ENCODE results near the gene MAB21L4.
A peak's percentile ranks its signal among the peaks of the same experiment; 100 is the strongest.

The MAB21L4 gene

DNA sequence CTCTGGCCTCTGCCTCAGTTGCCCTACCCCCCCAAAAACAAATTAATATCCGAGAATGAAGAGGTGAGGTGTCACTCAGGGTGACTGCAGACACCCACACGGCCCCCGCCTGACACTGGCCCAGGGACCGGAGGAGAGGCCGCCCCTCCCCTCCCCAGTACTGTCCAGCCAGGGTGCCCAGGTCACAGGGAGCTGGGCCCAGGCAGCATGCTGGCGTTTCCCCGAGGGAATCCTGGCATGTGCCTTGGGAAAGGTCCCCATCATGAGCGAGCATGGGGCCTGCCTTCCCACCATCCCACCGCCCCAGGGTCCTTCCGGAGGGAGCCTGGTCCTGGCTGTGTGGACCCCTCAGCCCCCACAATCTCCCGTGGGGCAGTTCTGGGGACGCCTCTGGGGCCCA is 3.0 kb downstream of the MAB21L4 start:
- DNase-seq: no peak

DNA sequence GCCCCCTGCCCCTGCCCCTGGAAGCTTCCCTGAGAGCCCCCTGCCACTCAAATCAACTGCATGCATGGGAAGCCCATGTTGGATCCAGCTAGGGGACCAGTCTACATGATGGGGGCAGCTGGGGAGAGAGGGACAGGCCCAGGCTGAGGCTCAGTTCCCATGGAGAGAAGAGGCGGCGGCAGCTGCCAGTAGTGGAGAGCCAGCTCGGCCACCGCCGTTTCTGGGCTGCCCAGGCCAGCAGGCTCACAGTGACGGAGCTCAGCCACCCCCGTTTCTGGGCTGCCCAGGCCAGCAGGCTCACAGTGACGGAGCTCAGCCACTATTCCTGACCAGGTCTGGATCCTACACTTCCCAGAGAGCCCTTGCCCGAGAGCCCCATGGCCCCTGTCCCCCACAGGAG is 3.6 kb downstream of the MAB21L4 start:
- no peak for DNase-seq

DNA sequence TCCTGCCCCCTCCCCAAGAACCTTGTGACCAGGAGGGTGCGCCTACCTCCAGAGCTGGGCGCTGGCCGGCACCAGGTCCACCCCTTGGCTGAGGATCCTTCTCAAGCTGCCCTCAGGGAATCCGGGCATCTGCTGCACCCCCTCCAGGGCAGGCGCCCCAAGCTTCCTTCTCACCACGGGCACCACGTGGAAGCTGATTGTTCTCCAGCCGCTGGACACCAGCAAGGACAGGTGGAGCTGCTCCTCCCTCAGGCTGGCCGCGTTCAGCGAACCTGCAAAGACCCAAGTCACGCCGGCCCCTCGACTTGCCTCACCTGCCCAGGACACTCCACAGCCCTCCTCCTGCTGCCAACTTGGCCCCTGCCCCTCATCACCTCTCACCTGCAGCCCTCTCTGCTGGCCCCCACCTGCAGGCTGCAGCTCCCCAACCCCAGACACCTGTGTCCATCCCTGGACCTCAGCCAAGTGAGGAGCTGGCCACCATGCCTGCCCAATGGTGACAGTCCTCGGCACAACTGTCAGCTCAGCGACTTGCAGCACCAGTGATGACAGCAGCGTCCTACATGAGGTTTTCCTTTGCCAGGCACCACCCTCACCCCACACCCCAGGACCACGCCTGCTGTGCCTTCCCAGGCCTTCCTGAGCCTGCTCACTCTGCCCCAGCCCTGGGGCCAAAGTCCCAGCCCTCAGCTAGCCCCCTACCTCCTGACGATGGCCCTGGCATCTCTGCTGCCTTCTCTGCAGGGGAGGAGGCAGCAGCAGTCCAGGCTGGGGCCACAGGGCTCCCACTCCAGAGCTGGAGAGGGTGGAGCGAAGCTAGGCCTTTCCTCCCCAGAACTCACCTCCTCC is 4.2 kb downstream of the MAB21L4 start:
- DNase-seq: no peak

- DNase-seq: no peak
Measured at GRCh38 chr2:240890691-240891090, 5.3 kb downstream of the MAB21L4 start.

DNA sequence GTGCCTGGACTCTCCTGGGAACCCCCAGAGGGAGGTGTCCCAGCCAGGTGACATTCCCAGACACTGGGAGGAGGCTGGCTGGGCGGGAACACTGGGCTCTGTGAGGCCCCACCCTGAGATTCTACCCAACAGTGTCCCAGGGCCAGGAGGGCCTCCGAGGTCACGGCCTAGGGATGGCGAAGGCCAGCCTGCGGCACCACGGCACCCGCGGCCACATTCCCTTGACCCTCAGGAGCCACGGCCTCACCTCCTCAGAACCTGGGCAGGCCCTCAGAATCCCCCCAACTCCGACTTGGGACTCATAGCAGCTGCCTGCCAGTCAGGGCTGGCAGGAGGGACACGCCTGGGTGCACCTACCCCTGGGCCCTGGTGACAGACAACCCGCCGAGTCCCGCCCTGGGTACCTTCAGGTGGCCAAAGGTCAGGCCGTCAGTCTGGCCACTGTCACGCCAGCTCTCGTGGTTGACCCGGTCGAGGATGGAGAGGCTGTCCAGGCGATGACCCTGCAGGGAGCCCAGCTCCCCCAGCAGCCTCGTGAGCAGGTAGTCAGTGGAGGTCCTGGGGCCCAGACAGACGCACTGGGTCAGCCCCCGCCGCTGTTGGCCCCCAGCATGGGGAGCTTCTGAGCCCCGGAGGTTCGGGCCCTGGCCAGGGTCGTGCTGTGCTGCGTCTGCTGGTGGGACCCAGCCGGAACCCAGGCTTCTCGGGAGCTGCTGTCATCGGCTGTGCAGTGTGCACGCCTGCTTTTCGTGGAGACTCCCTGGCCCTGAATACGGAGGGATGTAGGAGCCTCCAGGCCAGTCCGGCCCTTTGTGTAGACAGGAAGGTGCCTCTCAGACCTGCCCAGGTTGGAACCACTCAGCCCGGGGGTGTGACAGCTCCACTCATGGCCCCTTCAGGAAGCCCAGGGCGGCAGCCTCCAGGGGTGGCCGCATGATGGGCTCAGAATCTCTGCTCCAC is 6.1 kb downstream of the MAB21L4 start:
- no peak for DNase-seq

GRCh38 chr2:240888890-240889573 is 6.9 kb downstream of the MAB21L4 start:
- DNase-seq: no peak

DNA sequence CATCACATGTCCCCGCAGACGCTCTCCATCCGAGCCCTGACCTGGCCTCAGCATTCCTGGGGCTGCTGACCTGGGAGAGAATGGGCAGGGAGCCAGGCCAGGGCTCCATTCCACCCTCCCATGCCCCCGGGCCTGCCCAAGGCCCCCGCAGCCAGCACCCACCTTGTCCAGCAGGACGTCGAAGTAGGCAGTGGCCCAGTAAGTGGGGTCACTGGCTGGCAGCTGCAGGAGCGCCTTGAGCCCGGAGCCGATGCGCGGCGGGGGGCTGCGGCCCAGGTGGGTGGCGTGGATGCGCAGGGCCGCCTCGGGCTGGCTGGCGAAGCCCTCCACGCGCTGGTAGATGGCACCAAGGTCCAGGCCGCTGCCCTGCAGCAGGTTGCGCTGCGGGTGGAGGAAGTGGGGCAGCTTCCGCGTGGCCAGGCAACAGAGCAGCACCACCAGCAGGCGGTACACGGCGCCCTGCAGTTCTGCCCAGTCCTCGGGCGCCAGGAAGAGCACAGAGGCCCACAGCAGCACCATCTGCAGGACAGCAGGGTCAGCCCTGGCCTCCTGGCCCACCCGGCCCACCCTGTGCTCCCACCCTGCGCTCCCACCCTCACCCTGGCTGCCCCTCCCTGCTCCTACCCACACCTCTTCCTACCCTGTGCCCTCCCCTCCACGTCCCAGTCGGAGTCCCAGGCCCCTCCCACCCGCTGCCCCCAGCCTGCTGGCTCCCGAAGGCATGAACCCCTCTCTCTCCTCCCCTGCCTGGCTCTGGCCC is 7.6 kb downstream of the MAB21L4 start:
- DNase-seq: no peak

DNA sequence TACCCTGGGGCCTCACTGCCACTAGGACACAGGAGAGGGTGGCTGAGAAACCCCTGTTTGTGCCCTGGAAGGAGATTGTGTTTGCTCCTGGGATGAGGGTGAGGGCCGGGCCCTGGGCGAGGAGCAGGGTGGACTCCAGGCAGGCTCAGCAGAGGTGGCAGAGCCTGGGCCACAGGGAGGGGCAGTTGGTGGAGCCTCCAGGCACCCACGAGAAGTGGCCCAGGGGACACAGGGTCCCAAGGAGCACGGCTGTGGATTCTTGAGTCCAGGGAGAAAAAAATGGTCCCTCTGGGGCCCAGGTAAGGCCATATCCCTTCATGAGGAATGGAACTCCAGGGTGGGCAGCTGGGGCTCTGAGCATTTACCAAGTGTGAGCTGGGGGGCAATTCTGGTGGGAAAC is 8.3 kb downstream of the MAB21L4 start:
- DNase-seq: no peak

- no peak for DNase-seq
Measured at GRCh38 chr2:240886678-240887609, 9.0 kb downstream of the MAB21L4 start.

DNA sequence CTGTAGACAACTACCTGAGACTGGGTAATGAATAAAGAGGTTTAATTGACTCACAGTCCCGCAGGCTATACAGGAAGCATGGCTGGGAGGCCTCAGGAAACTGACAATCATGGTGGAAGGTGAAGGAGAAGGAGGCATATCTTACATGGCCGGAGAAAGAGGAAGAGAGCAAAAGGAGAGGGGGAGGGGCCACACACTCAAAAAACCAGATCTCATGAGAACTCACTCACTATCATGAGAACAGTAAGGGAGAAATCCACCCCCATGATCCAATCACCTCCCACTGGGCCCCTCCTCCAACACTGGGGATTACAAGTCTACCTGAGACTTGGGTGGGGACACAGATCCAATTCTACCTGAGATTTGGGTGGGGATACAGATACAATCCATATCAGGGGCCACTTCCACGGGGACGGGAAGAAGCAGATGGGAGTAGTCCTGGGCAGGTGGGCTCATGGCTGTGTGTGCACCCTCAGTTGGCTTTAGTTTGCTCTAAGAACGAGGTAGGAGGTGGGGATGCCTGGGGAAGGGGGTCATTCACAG is 9.9 kb downstream of the MAB21L4 start:
- DNase-seq: no peak

DNA sequence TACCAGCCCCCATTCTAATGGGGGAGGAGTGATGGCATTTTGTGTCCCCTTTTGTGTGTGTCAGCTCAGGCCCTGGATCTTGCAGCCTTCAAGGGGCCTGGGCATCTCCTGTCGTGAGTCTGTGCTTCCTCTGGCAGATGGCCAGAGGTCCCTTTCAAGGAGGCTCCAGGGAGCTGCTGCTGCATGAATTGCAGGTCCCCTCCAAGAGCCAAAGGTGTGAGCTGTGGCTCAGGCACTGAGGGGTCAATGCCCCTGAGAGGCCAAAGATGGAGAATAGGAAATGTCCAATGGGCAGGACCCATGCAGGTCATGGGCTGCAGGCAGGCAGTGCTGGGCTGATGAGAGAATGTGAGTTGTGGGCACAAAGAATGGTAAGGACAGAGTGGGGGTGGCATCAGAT is 10.4 kb downstream of the MAB21L4 start:
- no peak for DNase-seq

DNA sequence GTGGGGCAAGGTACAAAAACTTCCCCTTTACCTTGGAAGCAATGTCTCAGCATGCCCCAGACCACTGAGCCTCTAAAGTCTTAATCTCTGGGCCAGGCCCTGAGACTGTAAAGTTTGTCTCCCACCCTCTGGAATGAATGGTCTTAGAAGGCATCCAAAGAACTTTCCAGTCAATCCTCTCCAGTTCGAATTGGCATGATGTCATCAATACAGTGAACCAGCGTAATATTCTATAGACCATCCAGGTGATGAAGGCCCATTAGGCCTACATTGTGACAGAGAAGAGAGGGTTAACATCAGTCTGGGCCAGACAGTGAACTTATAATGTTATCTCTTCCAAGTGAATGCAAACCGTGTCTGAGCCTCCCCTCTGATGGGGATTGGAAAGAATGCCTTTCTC is 11.2 kb downstream of the MAB21L4 start:
- DNase-seq: no peak

- no peak for DNase-seq
Measured at GRCh38 chr2:240884221-240884620, 11.7 kb downstream of the MAB21L4 start.

DNA sequence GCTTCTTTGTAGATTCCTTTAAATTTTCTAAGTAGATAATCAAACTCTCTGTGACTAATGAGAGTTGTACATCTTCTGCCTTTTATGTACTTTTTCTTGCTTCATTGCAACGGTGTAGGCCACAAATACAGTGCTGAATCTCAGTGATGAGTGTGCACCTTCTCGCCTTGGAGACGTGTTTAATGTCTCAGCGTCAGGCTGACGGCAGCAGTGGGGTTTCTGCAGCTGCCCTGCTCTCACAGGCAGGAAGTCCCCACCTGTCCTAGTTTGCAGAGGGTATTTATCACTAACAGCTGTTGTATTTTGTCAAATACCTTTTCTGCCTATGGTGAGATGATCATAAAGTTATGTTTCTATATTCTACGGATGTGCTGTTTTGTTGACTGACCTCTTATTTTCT is 14.0 kb downstream of the MAB21L4 start:
- peak; percentile 39 for DNase-seq

- no peak for DNase-seq
Measured at GRCh38 chr2:240879105-240879504, 16.9 kb downstream of the MAB21L4 start.

DNA sequence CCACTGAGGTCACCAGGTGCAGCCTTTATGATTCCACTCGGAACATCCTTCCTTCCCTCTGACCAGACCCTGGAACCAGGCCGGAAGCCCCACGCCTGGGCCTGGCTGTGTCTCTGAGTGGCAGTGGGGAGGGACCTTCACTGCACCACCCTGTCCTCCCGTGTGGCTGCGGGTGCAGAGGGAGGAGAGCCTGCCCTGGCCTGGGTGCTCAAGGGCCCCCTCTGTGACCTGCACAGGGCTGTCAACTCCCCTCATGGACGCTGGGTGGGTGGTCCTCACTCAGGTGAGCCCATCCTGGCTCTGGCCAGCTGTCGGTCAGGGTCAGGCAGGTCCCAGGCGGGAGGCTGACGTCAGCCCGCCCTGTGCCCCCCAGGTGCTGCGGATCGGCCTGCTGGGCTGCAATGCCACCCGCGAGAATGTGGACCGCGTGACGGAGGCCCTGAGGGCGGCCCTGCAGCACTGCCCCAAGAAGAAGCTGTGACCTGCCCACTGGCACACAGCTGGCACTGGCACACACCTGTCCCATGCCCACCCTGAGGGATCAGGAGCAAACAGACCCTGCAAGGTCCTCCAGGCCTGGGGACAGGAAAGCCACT is 17.5 kb downstream of the MAB21L4 start:
- DNase-seq: no peak

DNA sequence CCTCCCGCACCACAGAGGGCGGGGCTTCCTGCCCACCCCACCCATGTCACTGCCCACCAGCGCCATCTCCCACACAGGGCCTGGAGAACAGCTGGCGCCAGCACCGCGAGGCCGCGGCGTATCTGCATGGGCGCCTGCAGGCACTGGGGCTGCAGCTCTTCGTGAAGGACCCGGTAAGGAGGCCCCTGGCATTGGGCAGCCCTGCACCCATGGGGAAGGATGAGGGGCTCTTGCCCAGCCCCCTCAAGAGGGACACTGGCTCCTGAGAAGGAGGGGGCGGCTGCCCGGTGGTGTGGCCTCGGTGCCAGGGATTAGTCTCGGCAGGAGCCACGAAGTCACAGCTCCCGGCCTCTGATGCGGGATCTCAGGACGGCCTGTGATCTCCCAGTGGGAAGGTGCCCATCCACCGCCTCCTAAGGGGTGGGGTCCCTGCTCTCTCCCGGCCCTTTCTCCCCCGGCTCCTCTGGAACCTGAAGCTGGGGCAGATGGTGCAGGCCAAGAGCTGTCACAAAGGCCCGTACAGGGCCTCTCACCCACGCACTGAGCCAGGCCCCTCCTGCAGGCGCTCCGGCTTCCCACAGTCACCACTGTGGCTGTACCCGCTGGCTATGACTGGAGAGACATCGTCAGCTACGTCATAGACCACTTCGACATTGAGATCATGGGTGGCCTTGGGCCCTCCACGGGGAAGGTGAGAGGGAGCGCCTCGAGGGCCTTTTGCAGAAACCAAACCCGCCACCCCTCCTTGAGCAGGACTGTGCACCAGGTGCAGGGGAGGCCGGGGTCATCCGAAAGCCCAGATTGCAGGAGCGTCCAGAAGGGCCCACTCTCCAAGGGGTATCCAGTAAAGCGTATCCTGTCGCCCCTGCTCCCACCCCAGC is 18.3 kb downstream of the MAB21L4 start:
- no peak for DNase-seq

DNA sequence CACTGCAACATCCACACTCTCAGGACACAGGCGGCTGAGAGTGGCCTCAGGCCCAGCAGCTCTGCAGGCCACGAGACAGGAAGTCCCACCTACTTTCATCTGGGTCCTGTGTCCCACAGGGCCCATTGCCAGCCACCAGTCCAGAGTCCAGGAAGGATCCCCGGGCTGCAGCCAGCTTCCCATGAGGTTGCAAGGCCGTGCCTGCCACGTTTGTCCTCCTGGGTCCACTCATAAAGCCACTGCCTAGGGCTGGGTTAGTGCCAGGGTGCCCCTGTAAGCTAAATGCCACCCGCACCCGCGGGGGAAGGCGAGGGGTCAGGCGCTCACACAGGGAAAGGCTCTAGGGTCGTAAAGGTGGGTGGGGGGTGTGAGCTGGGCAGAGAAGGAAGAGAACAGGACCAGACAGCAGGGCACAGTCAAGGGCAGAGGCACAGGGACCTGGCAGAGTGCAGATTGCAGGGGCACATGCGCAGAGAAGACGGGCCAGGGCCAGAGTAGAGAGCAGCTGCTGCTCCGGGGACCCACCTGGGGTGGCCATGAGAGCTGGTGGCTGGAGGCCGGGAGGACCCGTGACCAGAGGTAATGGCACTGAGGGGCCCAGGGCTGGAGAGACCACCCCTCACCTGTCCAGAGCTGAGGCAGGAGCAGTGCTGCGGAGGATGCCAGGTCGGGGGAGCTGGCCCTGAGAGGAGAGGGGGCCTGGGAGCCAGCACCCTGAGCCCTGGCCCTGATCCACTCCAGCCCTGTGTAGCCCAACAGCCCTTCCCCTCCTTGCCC is 19.3 kb downstream of the MAB21L4 start:
- no peak for DNase-seq

DNA sequence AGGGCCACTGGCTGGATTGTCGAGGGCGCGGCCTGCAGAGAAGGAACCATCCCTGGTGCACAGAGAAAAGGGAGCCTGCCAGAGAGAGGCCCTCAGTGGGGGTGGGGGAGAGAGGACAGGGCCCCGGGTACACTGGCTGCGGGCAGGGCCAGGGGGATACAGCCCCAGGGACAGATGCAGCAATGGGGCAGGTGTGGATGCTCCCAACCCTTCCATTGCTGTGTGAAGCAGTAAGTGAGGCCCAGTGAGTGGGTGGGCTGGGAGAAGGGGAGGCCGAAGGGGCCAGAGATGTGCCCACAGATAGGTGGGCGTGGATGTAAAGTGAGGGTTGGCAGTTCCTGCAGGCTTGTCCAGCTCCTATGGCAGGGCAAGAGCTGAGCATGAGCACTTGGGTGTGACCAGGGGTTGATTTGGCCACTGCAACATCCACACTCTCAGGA is 19.9 kb downstream of the MAB21L4 start:
- no peak for DNase-seq

Measured in NCI-H1092 (cell line).